DND-41 (cell line): Measurements from ENCODE around the gene TBXAS1.

Source experiments
- ATAC-seq: fragments of 200-7000 bp; cut with Tn5 transposase; 3 replicates; pipeline ENCODE4 v1.9.1; 2021; ENCODE audit warnings: low read depth; ENCODE audit not compliant: insufficient read depth
- DNase-seq: peaks from one replicate; pipeline ENCODE4 v3.0.0-alpha.2; 2020
- H2AFZ ChIP-seq: 2 replicates; pipeline ENCODE4 v1.6.0; 2012; ENCODE audit warnings: low read depth, low read length
- H3K27ac ChIP-seq: 2 replicates; pipeline ENCODE4 v1.5.1; 2012; ENCODE audit warnings: low read length, inconsistent platforms
- H3K27me3 ChIP-seq: fragments of 200-600 bp; sonication (generic); 2 replicates; pipeline ENCODE4 v1.6.0; 2012; ENCODE audit warnings: low read length, mild to moderate bottlenecking, inconsistent platforms; ENCODE audit not compliant: insufficient read depth, poor library complexity
- H3K36me3 ChIP-seq: 2 replicates; pipeline ENCODE4 v1.5.1; 2012; ENCODE audit warnings: low read length, inconsistent platforms; ENCODE audit not compliant: insufficient read depth
- H3K4me1 ChIP-seq: 2 replicates; pipeline ENCODE4 v1.5.1; 2012; ENCODE audit warnings: mild to moderate bottlenecking, low read length; ENCODE audit not compliant: insufficient read depth
- H3K4me2 ChIP-seq: 2 replicates; pipeline ENCODE4 v1.6.0; 2012; ENCODE audit warnings: mild to moderate bottlenecking, moderate library complexity, low read length, inconsistent platforms; ENCODE audit not compliant: insufficient read depth
- H3K4me3 ChIP-seq, 2 experiments: fragments of 200-600 bp in 1 of 2; shearing (Covaris generic) in 1 of 2; 2 replicates each; pipeline ENCODE4 v1.5.1; 2012 to 2016; ENCODE audit warnings: inconsistent platforms in 2 of 2, low read length in 2 of 2, mild to moderate bottlenecking in 2 of 2, low read depth in 1 of 2, moderate library complexity in 1 of 2
- H3K79me2 ChIP-seq: 2 replicates; pipeline ENCODE4 v1.6.0; 2012; ENCODE audit warnings: low read length, inconsistent platforms; ENCODE audit not compliant: insufficient read depth
- H3K9ac ChIP-seq: 2 replicates; pipeline ENCODE4 v1.6.0; 2012; ENCODE audit warnings: low read depth, mild to moderate bottlenecking, inconsistent platforms, low read length, moderate library complexity
- H3K9me3 ChIP-seq: 2 replicates; pipeline ENCODE4 v1.5.1; 2012; ENCODE audit warnings: low read length, moderate library complexity, mild to moderate bottlenecking, inconsistent platforms; ENCODE audit not compliant: insufficient read depth, severe bottlenecking
- H4K20me1 ChIP-seq: 2 replicates; pipeline ENCODE4 v1.6.0; 2012; ENCODE audit warnings: low read length; ENCODE audit not compliant: insufficient read depth
- CTCF ChIP-seq: IDR thresholded peaks from 2 replicates; pipeline ENCODE4 v1.5.1; 2012; ENCODE audit warnings: borderline replicate concordance, low read length, moderate library complexity, mild to moderate bottlenecking; ENCODE audit not compliant: poor library complexity, severe bottlenecking; ENCODE audit errors: extremely low read depth
- EZH2 ChIP-seq: IDR thresholded peaks from 3 replicates; pipeline ENCODE4 v1.6.1; 2012; ENCODE audit warnings: borderline replicate concordance, low read depth, mild to moderate bottlenecking, moderate library complexity, low read length, inconsistent platforms; ENCODE audit not compliant: severe bottlenecking

TBXAS1 gene

DNA sequence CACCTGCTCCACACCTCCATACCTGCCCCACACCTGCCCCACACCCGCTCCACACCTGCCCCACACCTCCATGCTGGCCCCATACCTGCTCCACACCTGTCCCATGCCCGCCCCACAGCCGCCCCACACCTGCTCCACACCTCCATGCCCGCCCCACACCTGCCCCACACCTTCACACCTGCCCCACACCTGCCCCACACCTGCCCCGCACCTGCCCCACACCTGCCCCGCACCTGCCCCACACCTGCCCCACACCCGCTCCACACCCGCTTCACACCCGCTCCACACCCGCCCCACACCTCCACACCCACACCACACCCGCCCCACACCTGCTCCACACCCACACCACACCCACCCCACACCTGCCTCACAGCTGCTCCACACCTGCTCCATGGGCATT, 180.7 kb downstream of the TBXAS1 start:
- H3K4me1 ChIP-seq: no peaks in the 10 kb centered on the region
- no peak overlapping the region for H3K9ac ChIP-seq
- H2AFZ ChIP-seq: no peak overlapping the region
- no peak for ATAC-seq
- TF ChIP-seq EZH2 (no peak), CTCF (no peak)
- DNase-seq: no peak
- H3K79me2 ChIP-seq: no peaks in the 10 kb centered on the region
- H3K9me3 ChIP-seq: no peaks in the 10 kb centered on the region
- H3K27me3 ChIP-seq: no peaks in the 10 kb centered on the region
- no peak overlapping the region for H3K4me3 ChIP-seq
- no peaks in the 10 kb centered on the region for H4K20me1 ChIP-seq
- no peak overlapping the region for H3K27ac ChIP-seq
- no peak overlapping the region for H3K4me2 ChIP-seq
- H3K36me3 ChIP-seq: no peaks in the 10 kb centered on the region

GRCh38 chr7:140010194-140010895, 181.3 kb downstream of the TBXAS1 start:
- no peaks in the 10 kb centered on the region for H3K9me3 ChIP-seq
- no peaks in the 10 kb centered on the region for H3K27me3 ChIP-seq
- ATAC-seq: no peak
- no peaks in the 10 kb centered on the region for H3K79me2 ChIP-seq
- no peak overlapping the region for H3K27ac ChIP-seq
- no peaks in the 10 kb centered on the region for H4K20me1 ChIP-seq
- DNase-seq: no peak
- no peak overlapping the region for H3K4me2 ChIP-seq
- H3K36me3 ChIP-seq: no peaks in the 10 kb centered on the region
- H3K9ac ChIP-seq: no peak overlapping the region
- H3K4me1 ChIP-seq: no peaks in the 10 kb centered on the region
- no peak overlapping the region for H3K4me3 ChIP-seq
- H2AFZ ChIP-seq: no peak overlapping the region
- no peak for TF ChIP-seq EZH2
- TF ChIP-seq CTCF: no peak

DNA sequence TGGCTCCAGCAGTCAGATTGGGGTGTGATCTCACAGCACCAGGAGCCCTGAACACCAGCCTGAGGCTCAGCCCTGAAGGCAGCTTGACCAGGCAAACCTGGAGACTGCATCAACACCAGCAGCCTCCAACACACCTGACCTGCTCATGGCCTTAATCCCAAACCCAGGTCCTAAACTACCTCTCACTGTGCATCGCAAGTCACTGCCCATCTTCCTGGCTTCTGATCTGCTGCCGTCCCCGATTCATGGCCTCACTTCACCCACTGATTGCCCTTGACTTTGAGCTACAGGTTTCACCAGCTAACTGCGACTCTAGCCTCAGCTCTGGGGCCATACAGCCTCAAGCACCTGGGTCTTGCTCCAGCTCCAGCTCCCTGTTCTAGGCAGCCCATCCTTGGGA, 184.6 kb downstream of the TBXAS1 start:
- H3K79me2 ChIP-seq: no peaks in the 10 kb centered on the region
- no peaks in the 10 kb centered on the region for H4K20me1 ChIP-seq
- H3K4me3 ChIP-seq: no peak overlapping the region
- H3K9me3 ChIP-seq: no peaks in the 10 kb centered on the region
- DNase-seq (no peak), ATAC-seq (no peak)
- H3K4me1 ChIP-seq: no peaks in the 10 kb centered on the region
- no peak overlapping the region for H3K4me2 ChIP-seq
- no peaks in the 10 kb centered on the region for H3K27me3 ChIP-seq
- H3K9ac ChIP-seq: no peak overlapping the region
- H3K36me3 ChIP-seq: no peaks in the 10 kb centered on the region
- TF ChIP-seq CTCF (no peak), EZH2 (no peak)
- no peak overlapping the region for H3K27ac ChIP-seq
- H2AFZ ChIP-seq: no peak overlapping the region
